NOMO-1 treated with dmso at 0.1 percent for 144 hours (cell line): ENCODE data around the gene MUSK.
A peak's percentile ranks its signal among the peaks of the same experiment; 100 is the strongest.
"Not testable (repeated sequence)": the region's sequence is repeated elsewhere in the genome, so short reads cannot be mapped to it uniquely, and the experiment has no call there.

Experiments
- DNase-seq: peaks from one replicate; lab custom pipeline; 2025; ENCODE audit not compliant: unreplicated experiment; lab: John Stamatoyannopoulos, UW

The MUSK gene

GRCh38 chr9:110808599-110808980 lies 140.0 kb downstream of the MUSK start:
- DNase-seq: peak; percentile 12

- DNase-seq: no peak
These were observed 140.5 kb downstream of the MUSK start for GRCh38 chr9:110809038-110809595.

GRCh38 chr9:110810262-110810976 lies 141.8 kb downstream of the MUSK start:
- DNase-seq: no peak

- DNase-seq: no peak
These were observed 144.3 kb downstream of the MUSK start for GRCh38 chr9:110812886-110813285.

- no peak for DNase-seq
These were observed 145.6 kb downstream of the MUSK start for GRCh38 chr9:110814159-110814558.

GRCh38 chr9:110815361-110815760 lies 146.8 kb downstream of the MUSK start:
- no peak for DNase-seq

- no peak for DNase-seq
These were observed 151.8 kb downstream of the MUSK start for GRCh38 chr9:110820381-110820780.

GRCh38 chr9:110821064-110821463 lies 152.5 kb downstream of the MUSK start:
- no peak for DNase-seq

GRCh38 chr9:110825129-110825528 lies 156.5 kb downstream of the MUSK start:
- not testable (repeated sequence) for DNase-seq

- no peak for DNase-seq
These were observed 157.4 kb downstream of the MUSK start for GRCh38 chr9:110825950-110826349.

- not testable (repeated sequence) for DNase-seq
These were observed 157.8 kb downstream of the MUSK start for GRCh38 chr9:110826400-110826799.

- DNase-seq: no peak
These were observed 159.7 kb downstream of the MUSK start for GRCh38 chr9:110828264-110828663.

GRCh38 chr9:110830495-110830894 lies 161.9 kb downstream of the MUSK start:
- DNase-seq: no peak

- no peak for DNase-seq
These were observed 164.3 kb downstream of the MUSK start for GRCh38 chr9:110832926-110833325.

GRCh38 chr9:110835404-110835803 lies 166.8 kb downstream of the MUSK start:
- no peak for DNase-seq

GRCh38 chr9:110835859-110836271 lies 167.3 kb downstream of the MUSK start:
- DNase-seq: no peak

- no peak for DNase-seq
These were observed 168.9 kb downstream of the MUSK start for GRCh38 chr9:110837401-110838005.

GRCh38 chr9:110842169-110842568 lies 173.6 kb downstream of the MUSK start:
- DNase-seq: no peak

- no peak for DNase-seq
These were observed 174.4 kb downstream of the MUSK start for GRCh38 chr9:110842986-110843385.

GRCh38 chr9:110844121-110844520 lies 175.5 kb downstream of the MUSK start:
- no peak for DNase-seq

- DNase-seq: no peak
These were observed 177.6 kb downstream of the MUSK start for GRCh38 chr9:110846215-110846614.

GRCh38 chr9:110847671-110848070 lies 179.1 kb downstream of the MUSK start:
- DNase-seq: peak; percentile 13
